Measurements from ENCODE around the gene FANCL.
"Not testable (repeated sequence)": the region's sequence is repeated elsewhere in the genome, so short reads cannot be mapped to it uniquely, and the experiment has no call there.

Gene FANCL

DNA sequence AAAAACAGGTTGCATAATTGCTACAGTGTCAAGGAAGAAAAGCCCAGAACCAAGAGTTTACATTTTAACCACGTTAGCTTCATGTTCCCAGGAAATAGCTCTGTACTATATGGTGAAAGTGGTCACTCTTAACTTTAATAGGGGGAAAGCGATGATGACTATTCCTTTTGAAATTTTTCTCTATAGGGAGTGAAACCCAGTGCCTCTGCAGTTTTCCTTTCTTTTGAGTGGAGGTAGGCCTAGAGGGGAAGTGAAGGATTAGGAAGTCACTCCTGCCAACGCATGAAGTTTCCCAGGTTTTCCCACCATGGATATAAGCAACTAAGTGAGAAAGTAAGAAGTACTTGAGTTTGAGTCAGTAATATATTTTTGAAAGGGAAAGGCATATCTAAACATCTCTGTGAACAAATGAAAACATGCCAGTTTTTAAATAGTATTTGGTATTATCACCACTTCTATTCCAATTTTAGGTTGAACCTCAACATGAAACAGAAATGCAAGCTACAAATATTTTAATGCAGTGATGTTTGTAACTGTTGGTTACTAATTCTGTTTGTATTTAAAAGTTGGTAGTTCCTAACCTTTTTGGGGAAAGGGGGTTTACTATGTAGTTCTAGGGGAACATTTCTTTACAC, 102.6 kb downstream of the FANCL start:
- no peak for DNase-seq

DNA sequence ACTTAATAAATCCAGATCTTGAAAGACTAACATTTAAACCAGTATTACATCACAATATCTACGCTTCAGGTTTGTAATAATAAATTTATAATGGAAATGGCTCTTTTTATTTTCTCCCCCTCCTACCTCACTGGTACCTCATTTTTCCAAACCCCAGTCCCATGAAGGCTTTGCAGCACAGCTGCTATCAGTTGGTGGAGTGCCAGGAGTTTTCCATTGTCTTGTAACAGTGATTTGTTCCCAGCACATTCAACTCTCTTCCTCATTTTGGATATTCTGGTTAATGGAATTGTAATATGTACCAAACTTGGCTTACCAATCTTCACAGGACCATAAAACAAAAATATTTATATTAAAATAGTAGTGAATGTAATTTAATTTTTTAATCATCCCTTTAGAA, 103.3 kb downstream of the FANCL start:
- no peak for DNase-seq

DNA sequence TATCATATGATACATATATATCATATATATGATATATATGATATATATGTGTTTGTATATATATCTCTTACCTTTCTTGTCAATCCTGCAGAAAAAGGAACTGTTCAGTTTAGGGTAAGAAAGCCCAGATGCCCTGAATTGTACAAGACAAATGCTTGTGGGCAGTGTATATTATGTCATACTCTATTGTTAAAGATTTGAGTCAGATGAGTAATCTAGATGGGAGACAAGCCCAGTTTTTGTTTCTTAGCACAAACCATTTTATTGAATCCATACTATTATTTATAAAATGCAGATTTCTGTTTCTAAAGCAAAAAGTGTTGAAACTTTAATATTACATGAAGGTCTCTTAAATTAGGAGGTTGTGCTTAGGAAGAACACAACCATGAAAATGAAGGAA, 103.9 kb downstream of the FANCL start:
- DNase-seq, result no peak

DNA sequence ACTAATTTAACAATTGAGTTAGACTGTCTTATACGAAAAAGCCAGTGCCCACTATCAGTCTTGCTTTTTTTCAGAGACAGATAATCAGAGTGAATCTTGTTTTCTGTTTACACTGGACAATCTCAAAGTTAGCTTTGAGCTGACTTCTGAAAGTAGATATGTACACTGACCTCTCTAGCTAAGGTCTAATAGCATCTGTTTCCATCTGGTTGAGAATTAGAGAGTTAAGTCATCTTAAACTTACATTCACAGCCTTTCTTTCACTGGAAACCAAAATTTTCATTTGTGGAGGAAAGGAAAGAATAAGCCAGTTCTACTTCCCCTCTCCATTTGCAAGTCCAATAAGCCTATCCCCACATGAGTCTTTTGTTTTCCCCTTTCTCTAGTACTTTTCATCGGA, 105.3 kb downstream of the FANCL start:
- DNase-seq, result no peak

DNA sequence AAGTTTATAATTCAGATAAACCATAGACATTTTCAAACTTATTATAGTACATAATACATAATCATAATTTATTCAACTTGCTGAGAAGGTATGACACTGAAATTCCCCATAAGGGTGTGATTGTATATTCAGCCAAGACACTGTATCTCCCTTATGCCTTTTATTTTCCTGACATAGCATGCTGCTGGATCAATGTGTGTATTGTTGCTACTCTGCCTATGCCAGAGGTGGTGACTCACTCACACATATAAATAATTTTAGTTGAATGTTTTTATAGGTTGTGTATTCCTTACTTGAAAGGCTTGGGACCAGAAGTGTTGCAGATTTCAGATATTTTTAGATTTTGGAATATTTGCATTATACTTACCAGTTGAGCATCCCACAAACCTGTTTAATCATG, 107.7 kb downstream of the FANCL start:
- DNase-seq, result no peak

DNA sequence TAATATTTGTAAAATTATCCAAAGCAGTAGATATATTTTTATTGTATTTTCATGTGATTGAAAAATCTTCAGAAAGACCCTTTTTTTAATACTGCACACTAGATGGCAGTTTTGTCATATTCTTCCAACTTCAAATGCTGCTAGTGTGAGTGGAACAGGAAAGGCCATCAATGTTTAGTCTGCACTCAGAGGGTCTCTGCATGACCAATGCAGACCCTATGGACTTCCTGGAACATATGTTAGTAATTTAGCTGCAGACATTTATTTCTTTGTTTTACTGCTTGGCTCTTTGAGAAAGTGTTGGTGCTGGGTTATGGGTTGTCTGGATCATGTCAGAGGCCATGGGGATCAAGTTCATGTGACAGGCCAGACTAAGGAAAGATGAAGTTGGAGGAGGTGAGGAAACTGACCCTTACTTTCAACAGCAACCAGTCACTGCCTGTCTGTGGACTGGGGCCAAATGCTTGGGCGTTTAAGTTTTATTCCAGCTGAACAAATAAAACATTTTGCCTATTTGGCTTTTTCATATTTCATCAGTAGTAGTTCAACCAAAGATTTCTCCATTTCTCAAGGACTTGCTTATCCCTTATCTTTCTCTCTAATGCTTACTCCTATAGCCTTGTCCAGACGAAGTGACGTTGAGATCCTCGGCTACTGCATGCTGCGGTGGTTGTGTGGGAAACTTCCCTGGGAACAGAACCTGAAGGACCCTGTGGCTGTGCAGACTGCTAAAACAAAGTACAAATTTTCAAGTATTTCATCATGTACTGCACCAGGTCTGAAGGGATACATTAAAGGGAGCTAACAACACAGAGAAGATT, 109.7 kb downstream of the FANCL start:
- DNase-seq, result no peak

DNA sequence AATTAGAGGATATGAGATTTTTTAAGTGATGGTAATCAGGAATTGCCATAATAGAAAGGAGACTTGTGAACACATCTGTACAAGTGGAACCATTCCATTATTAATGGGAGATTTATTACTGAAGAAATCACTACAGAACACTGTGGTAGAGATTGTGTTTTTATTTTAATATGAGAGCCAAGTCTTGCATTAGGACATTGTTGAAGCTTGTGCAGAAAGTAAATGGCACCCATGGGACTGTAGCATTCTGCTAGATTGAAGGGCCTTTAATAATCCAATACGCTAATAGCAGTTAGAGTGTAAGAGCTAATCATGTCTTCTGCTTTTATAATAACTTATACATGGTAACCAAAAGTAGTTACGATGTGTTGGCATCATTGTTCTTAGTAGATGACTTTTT, 110.9 kb downstream of the FANCL start:
- DNase-seq, result no peak

DNA sequence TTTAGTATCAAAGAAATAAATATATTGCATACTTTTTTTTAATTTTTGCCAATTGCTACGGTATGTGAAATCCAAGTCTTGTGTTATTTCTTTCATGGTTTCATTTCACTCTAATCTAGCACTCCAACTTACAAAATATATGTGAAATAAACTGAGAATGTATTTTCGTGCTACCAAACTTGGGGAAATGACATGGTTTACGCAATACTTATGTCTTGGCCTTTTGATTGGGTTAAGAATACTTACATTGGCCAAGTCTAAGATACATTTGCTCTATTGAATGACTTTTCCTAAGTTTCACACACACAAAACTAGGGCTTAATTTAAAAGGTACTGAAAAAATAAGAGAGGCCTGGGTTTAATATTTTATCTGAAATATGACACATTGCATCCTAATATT, 114.0 kb downstream of the FANCL start:
- DNase-seq, result no peak

DNA sequence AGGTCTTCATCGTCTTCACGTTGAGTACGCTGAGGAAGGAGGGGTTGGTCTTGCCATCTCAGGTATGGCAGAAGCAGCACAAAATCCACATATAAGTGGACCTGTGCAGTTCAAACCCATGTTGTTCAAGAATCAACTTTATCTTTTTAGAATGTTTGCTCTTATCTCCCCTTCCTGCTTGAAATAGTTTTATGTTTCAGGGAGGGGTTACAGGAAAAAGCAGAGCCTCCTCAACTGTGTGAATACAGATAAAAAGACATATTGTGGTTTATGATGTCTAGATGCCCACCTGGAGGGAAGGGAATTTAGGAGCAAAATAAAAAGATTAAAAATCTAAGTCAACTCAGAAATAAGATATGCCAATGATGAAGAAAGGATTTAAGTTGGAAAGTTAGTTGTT, 118.6 kb downstream of the FANCL start:
- DNase-seq, result no peak

DNA sequence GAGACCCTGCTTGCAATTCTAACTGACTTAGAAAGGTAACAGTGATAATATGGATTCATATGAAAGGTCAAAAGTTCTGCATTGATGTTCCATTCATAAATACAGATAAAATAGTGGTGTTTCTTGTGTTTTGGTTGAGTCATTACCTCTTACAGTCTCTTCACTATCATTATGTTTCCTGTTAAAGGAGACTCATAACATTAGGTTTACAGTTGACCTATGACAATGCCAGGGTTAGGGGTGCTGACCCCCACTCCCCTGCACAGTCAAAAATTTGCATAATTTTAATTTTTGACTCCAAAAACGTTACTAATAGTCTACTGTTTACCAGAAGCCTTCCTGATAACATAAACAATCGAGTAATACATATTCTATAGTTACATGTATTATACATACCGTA, 119.1 kb downstream of the FANCL start:
- DNase-seq, result no peak

DNA sequence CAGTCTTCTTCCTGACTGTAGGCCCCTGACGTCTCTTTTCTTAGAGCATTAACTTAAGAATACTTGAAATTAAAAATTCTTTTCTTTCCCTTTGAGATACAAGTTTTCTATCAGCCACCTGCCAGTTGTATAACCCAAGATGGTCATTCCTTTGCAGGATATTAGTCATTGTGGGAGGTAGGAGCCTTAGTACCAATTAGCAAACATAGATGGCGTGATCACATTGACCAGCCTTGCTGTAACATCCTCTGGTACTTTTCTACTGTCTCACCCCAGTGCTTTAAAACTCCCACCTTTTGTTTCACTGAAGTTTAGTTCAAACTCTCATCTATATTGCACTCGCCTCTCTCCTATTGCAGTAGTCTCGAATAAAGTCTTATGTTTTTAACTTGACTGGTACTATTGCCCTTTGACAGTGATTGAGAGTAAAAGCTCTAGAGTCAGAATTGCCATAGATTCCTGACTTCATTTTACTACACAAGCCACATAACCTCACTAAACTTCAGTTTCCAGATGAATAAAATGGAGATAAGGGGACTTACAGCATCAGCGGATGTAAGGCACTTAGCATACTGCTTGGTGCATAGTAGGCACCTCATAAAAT, 120.4 kb downstream of the FANCL start:
- no peak for DNase-seq

DNA sequence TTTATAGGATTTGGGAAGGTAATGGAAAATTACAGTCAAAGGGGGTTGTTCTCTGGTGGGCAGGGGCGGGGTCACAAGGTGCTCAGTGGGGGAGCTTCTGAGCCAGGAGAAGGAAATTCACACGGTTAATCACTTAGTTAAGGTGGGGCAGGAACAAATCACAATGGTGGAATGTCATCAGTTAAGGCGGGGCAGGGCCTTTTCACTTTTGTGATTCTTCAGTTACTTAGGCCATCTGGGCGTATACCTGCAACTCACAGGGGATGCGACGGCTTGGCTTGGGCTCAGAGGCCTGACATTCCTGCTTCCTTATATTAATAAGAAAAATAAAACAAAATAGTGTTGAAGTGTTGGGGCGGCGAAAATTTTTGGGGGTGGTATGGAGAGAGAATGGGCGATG, 127.6 kb downstream of the FANCL start:
- not testable (repeated sequence) for DNase-seq

DNA sequence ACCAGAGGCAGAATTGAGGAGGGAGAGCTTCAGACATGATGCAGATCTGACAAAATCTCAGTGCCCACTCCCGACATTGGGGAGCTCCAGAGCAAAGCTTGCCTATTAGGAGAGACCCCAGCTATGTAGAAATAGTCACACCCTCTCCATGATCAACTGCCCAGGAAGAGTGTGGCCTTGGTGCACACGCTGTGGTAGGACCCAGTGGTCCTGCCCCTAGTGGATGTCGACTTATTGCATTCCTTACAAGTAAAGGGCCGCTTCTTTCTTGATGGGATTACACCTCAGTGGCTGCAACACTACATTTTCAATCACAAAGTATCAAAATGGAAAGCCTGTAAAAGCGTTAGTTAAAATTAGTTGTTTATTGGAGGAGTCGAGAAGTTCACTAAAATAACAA, 130.4 kb downstream of the FANCL start:
- DNase-seq, result no peak

DNA sequence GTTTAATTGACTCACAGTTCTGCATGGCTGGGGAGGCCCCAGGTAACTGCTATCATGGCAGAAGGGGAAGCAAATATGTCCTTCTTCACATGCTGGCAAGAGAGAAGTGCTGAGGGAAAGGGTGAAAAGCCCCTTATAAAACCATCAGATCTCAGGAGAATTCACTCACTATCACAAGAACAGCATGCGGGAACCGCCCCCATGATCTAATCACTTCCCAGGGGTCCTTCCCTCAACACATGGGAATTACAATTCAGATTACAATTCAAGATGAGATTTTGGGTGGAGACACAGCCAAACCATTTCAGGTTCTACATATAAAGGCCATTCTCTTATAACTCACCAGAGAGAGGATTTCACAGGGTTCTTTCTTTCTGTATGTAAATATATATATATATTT, 131.6 kb downstream of the FANCL start:
- no peak for DNase-seq

Measured in GOT3 (cell line).